GM18508 (cell line): ENCODE data around the gene RIOX2.

Experiments
- ATAC-seq: cut with Tn5 transposase; IDR thresholded peaks from one replicate; pipeline ENCODE4 v1.9.1; 2021; ENCODE audit warnings: moderate number of reproducible peaks; ENCODE audit not compliant: insufficient read depth, unreplicated experiment

The RIOX2 gene

DNA sequence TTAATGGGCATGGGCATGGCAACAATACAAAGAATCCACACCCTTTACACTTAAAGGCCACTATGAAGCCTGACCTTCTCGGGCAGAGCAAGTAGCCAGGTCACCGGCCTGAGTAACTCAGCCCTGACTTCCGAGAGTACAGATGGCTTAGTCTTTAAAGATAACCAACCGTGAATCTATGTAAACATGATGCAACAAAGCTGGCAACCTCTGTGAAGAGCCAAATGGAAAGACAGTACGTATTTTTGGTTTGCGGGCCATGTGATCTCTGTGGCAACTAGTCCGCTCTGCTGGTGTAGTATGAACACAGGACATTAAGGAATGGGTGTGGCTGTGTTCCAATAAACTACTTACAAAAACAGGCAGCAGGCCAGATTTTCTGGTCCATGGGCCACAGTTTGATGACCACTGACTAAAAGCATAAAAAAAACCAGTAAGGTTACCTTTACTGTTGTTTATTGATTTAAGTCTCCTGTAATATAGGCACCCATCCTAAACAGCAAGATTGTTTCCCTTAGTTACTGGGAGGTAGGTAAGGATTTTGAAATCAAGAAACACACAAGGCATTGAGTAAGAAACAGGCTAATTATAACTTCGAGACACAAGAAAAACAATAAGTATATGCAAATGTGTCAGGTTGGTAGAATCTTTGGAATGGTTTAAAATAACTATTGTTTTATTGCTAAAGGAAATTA, 14.5 kb downstream of the RIOX2 start:
- ATAC-seq = no peak

DNA sequence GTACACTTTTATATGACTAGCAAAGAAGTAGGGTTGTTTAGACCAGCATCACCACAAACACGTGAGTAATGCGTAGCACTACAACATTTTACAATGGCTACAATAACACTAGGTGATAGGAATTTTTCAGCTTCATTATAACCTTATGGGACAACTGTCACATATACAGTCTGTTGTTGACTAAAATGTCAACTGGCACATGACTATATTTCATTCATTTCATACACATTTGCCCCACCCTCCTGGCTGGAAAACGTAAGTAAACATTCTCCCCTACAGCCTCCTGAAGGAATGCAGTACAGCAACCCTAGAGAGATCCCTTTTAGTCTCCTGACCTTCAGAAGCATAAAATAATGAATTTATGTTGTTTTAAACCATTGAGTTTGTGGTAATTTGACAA, 16.2 kb downstream of the RIOX2 start:
- ATAC-seq = no peak

DNA sequence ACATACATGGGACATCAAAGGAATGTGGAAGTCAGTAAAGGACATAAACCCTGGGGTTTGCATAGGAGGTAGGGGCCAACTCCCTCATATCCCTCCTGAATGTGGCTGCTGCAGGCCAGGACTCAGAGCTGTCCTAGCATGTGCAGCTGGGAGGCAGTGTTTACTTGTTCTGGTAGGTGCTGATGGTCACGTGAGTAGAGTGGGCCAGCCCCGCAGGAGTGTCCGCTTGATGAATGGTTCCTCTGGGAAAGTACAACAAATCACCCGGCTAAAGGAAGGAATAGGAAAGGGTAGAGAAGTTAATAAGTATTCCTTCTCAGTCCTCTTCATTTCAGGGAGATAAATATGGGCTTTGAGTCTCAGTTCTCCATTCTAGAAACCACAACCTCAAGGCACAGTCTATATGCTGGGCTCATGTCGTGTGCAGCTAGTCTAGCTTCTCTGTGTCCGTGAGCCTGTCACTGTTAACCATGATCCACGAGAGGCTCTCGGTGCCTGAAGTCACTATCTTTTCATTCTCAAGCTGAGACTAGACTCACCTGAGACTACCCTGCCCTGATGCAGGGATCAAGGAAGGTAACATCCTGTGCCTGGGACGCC, 17.9 kb downstream of the RIOX2 start:
- ATAC-seq = no peak

DNA sequence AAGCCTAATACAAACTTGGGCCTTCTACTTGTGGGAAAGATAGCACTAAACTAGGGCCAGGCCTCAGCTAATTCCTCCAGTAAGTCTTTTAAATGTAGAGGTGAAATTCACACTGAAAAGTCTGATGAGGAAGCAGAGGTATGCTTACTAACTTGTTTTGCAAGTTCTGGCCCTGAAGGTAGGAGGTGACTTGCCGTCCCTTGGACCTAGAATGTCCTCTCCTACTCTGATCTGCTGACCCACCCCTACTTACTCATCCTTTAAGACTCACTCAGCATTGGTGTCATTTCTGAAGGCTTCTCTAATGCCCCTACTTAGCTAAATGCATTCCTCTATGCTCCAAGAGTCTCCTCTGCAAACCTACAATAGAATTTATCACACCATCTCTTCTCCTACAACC, 19.4 kb downstream of the RIOX2 start:
- ATAC-seq = no peak

DNA sequence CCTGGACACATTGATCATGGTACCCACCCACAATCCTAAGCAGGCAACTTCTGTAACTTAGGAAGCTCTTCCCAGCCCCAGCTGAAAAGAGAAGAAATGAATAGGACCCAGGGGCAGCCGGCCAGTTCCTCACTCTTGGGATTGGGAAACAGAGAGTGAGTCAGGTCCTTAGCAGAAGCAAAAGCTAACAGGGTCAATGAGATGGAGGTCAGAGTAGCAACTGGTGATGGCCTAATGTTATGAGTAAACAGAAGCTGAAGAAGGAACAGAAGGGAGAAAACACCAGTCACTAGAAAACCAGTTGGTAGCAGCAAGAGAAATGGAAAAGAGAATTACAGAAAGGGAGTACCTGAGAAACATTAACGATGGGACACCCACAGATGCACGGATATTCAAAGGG, 20.0 kb downstream of the RIOX2 start:
- ATAC-seq = no peak

DNA sequence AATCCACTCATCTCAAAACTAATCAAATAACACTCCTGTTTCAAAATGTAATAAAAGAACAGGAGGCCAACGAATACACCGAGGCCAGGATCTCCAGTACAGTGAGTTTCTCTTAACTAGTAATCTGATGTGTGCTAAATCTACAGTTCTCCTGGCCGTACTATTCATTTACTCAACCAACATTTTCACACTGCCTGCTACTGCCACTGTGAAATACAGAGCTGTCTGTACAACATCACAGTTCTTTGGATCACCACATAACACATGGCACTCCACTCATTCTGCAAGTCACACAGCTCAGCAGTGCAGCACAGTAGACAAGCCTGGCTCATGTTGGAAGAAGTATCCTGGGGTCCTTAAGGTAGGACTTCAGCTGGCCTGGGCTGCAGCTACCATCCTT, 21.9 kb downstream of the RIOX2 start:
- no peak for ATAC-seq

DNA sequence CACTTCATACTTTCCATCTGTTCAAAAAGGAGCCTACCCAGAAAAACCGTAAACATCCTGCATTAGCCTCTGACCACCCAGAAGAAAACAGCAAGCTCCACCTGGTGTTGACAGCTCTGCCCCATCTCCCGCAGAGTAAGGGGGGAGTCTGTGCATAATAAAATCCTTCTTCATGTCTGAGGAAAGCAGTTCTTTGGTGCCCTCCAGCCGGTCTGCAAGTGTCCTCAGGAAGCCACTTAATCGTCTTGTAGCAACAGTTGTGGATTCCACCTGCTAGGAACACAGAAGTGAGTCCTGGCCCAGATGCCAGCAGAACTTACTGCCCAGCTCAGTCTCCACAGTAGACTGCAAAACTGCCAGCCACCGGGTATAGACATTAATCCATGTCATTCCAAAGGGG, 22.5 kb downstream of the RIOX2 start:
- no peak for ATAC-seq

DNA sequence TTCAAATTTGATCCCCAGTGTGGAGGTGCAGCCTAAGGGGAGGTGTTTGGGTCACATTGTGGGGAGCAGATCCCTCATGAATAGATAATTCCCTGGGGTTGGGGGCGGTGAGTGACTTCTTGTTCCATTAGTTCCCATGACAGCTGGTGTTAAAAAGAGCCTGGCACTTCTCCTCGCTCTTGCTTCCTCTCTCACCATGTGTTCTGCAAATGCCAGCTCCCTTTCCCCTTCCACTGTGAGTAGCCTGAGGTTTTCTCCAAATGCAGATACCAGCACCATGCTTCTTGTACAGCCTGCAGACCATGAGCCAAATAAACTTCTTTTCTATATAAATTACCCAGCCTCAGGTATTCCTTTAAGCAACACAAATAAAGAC, 23.1 kb downstream of the RIOX2 start:
- no peak for ATAC-seq

DNA sequence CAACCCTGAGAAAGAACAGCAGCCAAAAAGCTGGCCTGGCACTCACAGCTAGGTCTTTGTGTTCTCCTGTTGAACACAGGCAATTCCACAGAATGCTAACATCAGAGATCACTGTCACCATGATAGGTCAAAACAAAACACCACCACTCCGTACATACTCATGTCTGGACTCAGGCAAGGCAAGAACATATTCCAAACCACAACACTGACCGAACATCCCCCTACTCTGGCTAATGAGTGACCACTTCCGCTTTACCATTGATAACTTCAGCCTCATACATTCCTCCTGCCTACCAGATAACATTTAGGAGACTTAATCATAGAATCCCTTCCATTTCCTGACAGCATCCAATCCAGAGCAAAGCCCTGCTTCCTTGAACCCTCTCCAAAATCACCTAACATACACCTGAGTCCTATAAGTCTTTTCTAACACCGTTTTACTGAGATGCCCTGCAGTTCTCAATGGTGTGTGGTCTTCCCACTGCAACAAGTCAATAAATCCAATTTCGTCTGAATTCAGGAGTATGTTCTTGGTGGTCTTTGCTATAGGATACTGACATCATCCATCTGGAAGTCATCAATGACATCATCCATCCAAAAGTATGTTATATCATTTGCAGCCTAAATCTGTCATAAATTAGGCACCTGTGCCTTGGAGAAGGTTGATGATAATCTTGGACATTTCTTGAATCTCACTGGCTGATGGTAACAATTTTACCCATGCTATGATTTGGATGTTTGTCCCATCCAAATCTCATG, 23.7 kb downstream of the RIOX2 start:
- no peak for ATAC-seq

DNA sequence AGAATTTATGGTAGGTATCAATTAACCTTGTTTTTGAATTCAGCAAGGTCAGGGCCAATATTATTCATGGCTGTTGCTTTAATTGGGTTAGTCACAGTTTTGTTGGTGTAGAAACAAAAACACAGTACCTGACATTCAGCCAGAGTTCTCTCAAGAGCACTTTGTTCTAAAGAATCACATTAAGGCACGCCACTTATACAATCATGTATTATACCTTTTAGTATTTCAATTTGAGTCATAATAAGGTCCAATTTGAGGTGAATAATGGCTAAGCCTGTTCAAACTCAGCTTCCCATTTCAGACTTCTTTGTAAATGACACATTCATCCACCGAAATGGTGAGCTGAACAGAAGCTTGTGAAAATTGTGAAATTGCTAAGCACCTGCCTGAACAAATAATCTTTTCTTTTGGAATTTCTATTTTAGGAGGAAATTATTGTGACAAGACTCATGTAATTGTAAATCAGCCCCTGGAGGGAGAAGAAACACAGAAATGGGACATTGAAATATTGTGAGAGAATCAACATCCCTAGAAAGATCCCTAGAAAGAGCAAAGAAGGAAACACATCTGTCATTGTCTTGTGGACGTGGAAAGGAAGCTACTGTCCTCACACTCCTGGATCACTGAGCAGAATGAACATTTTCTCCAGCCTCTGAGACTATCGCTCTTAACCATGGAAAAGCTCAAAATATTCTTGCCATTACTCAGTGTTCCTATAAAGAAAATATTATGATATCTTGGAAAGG, 29.3 kb downstream of the RIOX2 start:
- no peak for ATAC-seq

DNA sequence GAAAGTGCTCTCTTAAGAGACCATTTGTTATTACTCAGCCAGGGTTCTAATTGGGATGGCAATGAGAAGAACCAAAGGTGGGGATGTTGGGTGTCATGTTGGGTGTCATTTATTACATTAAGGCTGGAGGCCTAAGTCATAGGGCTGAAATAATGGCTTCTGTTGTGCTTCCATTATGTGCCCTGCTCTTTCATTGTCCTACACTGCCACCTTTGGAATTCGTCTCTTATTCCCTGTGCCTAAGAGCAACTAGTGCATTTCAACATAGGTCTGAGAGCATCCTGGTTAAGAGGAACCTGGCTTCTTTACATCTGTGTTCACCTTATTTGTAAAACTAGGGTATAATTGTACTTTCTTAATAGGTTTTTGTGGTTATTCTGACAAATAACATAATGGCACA, 32.2 kb downstream of the RIOX2 start:
- no peak for ATAC-seq

DNA sequence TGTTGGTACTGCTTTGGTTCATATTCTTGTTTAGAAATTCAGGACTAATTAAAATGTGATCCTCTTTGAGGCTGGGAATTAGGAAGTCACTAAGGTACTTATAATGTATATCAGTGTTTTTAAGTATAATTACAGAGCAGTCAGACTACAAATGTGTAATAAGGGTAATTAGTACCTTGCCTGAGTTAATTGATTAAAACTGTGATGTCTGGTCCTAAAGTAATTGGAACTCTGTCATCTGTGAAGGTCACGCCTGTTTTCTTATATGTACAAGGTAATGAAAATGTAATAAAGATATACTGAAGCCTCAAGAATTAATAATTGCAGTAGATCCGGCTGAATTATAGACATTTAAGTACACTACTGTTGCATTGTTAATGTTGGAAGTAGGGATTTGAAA, 32.8 kb downstream of the RIOX2 start:
- no peak for ATAC-seq

DNA sequence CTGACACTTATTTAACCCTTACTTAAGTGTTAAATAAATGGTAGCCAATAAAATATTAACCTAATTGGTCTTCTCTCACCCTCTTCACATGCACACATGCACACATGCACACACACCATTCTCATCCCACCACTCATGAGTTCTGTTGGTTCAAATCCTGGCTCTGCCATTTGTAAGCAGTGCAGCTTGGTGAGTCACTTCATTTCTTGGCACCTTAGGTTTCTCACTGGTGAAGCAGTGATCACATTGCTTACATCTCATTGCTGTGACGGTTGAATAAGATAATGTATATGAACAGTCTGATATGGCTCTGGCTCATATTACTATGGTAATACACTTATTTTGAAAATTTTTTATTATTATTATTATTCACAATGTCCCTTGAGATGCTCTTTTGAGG, 33.8 kb downstream of the RIOX2 start:
- no peak for ATAC-seq

DNA sequence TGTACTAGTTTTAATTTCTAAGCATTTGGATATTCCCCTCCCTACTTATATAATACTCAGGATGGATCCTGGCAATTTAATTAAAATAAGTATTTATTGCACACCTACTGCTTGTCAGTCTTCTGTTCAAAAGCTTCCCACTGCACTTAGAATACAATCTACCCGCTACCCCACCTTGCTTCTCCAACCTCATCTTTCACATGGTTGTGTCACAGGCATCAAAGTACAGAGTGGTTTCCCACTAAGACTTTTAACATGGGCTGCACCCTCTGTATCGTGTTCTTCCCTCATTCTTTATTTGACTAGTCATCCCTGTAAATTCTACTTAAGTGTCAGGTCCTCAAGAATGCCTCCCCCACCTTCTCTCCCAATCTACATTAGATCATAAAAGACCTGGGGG, 35.0 kb downstream of the RIOX2 start:
- ATAC-seq = no peak

DNA sequence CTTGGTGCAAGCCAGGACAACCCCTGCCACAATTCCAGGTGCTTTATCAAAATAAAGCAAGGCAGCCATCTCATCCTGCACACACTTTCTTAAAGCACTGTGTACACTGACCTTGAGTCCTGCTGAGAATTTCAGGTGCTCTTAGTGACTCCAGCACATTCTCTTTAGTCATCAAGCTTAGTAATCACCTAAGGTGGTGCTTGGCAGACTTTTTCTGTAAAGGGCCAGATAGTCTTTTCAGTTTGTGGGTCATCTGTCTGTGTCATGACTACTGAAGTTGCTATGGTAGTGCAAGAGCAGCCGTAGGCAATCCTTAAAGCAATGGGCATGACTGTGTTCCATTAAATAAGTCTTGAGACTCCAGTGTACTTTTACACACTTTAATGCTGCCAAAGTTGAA, 36.4 kb downstream of the RIOX2 start:
- ATAC-seq = no peak

DNA sequence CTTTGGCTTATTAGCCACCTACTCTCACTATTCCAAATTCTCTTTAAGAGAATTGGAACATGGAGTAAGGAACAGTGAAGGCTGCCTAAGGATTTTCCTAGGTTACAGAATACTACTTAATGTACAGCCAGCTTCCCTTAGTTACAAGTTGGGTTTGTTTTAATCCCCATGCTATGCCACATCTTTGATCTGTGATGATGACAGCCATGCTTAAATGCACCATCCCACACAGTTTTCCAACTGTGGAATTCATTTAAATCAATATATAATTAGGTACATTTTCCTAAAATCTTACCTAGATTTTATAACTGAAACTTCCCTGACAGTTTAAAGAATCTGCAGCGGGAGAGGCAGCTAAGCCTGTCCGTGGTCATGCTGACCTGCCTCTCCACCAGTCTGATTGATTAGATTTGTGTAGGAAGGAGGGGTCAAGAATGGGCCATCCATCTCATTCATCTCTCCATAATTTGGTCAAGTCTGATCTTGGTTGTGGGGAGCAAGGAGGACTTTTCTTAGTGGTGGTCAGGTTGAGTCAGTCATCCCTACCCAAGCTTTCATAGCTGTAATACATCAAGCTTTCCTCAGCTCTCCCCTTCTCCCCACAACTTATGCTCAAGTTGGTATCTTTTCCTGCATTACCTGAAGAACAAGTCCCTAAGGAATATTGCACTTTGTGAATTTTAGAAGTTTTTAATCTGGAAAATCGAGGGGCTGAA, 37.1 kb downstream of the RIOX2 start:
- no peak for ATAC-seq

DNA sequence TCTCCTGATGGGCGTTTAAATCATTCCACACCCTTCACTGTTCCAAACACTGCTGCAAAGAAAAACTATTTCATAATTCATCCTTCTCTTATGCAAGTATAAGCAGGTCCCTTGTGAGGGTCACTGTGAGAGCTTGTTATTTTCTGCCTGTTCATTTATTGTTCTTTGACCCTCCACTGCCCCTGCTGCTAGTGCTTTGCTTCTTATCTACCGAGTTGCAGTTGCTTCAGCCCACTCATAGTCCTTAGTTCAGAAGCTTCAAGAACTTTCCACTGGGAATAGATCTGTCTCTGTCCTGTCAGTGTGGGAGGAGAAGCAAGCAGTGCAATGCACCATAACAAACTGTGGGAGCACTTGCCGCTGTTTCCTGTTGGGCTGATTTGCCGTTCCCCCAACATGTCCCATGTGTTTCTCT, 39.8 kb downstream of the RIOX2 start:
- ATAC-seq = no peak

DNA sequence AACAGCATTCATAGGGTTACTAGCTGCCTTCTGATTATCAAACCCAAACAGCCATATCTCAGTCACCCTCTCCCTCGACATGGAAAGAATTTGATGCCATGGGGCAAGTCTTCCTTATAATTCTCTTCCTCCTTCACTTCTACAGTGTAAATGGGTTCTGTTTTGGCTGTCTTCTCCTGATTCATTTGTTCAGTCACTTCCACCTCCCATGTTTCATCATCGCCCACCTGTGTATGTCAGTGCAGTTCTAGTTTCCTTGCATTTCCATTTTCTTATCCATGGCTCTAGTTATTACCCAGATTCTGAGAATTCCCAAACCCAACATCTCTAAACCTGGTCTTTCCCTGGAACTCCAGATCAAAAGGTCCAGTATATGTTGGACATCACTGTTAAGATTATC, 41.0 kb downstream of the RIOX2 start:
- ATAC-seq = no peak

DNA sequence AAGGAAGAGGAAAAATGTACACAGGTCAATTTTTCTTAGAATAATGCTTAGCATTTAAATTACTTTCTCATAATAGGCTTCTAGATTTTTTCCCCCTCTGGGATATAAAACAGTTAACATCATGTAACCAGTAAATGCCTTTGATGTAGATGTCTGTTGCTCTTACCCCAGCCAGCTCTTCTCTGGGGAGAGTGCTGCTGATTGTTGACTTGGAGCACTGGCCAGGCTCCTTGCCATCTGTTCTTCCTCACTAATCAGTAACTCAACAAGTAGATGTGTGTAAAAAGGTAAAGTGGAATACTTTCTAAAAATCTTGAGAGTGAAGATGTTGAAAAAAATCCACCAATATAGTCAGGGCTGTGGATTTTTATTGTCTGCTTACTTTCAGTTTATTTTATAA, 42.2 kb downstream of the RIOX2 start:
- ATAC-seq = no peak

DNA sequence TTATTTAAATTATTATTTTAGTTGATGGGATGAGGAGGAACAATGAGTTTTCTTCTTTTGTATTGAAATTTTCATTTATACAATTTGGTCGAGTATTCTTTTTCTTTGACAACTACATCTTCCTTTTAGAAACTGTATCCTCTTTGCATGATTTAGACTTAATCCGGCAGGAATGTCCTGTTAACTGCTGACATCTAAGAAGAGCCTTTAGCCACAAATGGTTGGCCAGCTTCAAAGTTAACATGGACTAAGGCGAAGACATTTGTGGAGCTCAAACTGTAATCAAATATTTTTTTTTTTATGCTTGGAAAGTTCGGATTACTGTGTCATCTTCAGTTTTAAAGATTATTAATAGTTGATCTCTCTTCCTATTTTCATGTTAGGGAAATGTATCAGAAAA, 43.2 kb downstream of the RIOX2 start:
- ATAC-seq = no peak

DNA sequence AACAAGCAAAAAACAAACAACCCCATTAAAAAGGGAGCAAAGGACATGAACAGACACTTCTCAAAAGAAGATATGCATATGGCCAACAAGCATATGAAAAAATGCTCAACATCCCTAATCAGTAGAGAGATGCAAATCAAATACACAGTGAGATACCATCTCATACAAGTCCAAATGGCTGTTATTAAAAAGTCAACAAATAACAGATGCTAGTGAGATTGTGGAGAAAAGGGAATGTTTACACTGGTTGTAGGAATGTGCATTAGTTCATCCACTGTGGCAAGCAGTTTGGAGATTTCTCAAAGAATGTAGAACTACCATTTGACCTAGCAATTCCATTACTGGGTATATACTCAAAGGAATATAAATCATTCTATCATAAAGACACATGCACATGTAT, 44.5 kb downstream of the RIOX2 start:
- ATAC-seq = no peak
